Measurements from ENCODE around the gene CDC7.

GRCh38 chr1:91559838-91560565, 59.4 kb downstream of the CDC7 start:
- TF ChIP-seq CTCF (IDR thresholded peaks at IDR 0.05) (no peak), POLR2A (IDR thresholded peaks at IDR 0.05; ENCODE audit: low read depth) (no peak), EP300 (IDR thresholded peaks at IDR 0.05) (no peak)

Data from esophagus muscularis mucosa (tissue), 4 donors.